NCI-H82 treated with DMSO at 0.1 percent for 48 hours (cell line): ENCODE results near the gene SOHLH1.

Experiments used
- DNase-seq: peaks from one replicate; lab custom pipeline; 2025; ENCODE audit not compliant: unreplicated experiment; lab: John Stamatoyannopoulos, UW

SOHLH1 gene

GRCh38 chr9:135662758-135663450 is 36.4 kb downstream of the SOHLH1 start, which contains the start of gene LCN9:
Gene LCN9, plus strand, starts transcription at chr9:135663309. Its CDS starts 13 bp downstream, at chr9:135663322.
- DNase-seq: no peak

DNA sequence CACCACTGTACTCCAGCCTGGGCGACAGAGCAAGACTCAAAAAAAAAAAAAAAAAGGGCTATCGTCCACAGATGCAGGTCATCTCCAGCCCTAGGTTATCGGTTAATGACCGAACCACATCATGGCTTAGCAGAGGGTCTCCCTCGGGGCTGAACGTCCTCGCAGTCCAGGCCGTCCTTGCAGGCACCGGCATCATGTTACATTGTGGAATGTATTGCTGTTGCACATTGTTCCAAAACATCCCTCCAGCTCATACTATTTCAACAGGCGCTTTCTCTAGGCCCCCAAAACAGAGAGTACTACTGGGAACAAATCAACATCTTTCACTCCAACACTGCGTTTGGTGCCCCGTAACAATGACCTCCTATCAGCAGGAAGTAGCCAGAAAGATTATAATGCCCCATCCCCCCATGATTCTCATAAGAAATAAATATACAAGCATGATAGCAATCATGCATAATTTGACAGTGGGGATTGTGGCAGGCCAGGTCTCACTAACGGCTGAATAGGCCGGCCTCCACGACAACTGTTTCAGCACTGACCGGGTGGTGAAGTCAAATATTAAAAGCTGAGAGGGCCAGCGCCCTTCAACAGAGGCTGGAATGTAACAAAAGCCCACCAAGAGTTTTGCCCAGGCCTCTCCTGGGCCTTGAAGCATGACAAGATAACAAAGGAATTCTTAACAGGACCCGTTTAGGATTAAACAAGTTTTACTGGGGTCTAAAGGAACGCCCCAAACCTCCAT is 37.3 kb downstream of the SOHLH1 start:
- no peak for DNase-seq

DNA sequence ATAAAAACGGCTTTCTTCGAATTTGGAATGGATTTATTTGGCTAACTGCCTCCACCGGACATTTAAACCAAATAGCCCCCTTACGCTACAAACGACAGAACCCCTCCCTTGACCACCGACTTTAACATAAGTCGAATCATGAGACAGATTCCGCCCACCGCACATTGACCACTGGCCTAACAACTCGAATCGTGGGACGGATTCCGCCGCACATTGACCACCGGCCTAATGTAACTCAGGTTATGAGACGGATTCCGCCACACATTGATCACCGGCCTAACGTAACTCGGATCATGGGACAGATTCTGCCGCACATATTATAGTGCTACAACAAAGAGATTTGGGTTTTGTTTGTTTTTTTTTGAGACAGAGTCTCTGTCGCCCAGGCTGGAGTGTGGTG is 38.9 kb downstream of the SOHLH1 start:
- no peak for DNase-seq

DNA sequence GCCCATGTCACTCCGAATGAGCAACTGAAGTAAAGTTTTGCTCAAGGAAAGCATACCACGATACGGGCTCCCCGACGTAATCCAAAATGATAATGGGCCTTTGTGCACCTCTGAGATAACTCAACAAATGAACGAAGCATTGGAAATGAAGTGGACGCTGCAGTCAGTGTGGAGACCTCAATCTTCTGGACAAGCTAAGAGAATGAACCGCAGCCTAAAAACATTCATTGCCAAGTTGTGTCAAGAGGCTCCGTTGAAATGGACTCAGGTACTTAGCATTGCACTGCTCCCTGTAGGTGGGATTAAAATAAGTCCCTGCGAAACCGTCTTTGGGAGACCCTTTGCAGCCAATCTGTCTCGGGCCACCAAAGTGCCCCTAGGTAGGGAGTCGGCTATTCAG is 40.0 kb downstream of the SOHLH1 start:
- no peak for DNase-seq

- no peak for DNase-seq
Measured at GRCh38 chr9:135657416-135657815, 41.9 kb downstream of the SOHLH1 start.

GRCh38 chr9:135655317-135655716 is 44.0 kb downstream of the SOHLH1 start:
- DNase-seq: no peak

GRCh38 chr9:135650408-135650807 is 48.9 kb downstream of the SOHLH1 start:
- DNase-seq: no peak

GRCh38 chr9:135649508-135649907 is 49.8 kb downstream of the SOHLH1 start:
- no peak for DNase-seq

DNA sequence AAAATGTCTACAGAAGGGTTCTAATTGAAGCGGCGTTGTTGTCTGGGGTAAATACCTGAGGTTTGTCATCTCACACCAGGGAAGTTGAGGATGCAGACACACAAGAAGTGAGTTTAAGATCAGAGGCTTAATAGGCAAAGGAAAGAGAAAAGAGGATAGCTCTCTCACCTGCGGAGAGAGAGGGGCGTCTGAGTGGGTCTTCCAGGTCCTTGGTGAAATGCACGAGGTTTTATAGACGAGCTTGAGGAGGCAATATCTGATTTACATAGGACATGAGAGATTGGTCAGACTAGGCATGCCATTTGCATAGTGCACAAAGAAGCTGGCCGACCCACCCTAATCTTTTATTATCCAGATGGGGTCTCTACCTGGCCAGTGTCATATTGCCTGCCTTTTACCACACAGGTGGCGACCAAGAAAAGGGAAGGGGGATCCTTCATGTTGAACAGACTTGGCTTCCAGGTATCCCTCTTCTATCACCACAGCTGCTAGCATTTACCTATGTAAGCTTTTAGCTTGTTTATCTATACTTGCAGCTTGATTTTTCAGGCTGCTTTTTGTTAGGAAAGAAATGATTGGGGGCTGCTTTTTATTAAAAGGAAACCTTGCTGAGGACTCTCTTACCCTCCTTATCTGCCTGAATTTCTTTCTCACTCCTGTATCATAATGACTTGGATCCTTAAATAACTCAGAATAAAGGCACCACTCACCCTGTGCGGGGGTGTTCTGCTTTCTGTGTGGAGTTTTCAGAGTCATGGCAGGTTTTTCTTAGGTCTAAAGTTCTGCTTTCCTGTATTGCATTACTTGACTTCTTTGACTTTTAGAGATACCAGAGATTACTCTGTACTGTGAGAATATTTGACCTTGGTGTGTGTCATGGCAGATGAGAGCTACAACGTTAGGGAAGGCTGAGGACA is 50.5 kb downstream of the SOHLH1 start:
- DNase-seq: no peak

- DNase-seq: no peak
Measured at GRCh38 chr9:135647884-135648283, 51.4 kb downstream of the SOHLH1 start.

- no peak for DNase-seq
Measured at GRCh38 chr9:135644631-135645218, 54.6 kb downstream of the SOHLH1 start.
